ENCODE data around the gene TAF5L. TPM values are rescaled to one million over a fixed set of nuclear protein-coding genes. Genes with fewer than 3 reads are reported as not detected.
A peak's percentile ranks its signal among the peaks of the same experiment; 100 is the strongest.

TAF5L gene
- total and polyA plus RNA-seq, 2 of the 13 experiments (the other 11 are each of a cell fraction or from before 2014, with no cell fraction given) = 10.8 to 18.2 TPM

DNA sequence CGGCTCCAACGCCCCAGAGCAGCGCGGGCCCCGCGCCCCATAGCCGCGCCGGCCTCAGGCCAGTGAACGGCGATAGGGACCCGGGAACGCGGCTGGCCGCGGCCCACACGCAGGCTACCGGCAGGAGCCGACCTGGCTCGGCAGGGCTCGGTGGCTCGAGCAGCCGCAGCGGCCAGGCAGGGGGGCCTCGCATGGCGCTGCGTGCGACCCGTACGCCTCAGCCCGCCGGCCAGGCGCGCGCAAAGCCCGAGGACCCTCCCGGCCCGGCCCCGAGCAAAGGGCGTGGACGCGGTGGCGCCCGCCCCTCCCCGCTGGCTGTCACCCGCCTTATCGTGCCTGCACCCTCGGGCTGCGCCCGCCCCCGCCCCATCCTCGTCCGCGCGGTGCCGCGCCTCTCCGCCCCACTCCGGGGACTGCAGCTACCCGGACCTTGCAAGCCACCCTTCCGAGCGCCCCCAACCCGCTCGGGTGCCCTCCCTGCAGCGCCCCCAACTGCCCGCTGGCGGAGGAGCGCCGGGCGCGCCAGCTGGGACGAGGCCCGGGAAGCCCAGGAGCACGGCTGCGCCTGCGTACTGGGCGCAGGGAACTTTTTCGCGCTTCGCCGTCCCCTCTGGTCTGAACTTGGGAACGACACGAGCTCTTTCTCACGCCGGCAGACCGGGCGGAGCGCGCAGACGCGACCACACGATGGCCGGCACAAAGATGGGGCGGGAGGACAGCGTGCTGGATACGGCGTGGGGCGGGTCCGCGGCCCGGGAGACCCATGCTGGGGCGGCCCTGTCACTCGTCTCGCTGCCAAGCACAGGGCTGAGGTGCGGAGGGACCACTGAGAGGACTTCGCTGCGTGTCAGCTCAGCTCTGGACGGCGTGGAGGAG is 67.2 kb downstream of the TAF5L start, which contains the start of gene ABCB10 (continued):
- TF ChIP-seq, protein P1, sequence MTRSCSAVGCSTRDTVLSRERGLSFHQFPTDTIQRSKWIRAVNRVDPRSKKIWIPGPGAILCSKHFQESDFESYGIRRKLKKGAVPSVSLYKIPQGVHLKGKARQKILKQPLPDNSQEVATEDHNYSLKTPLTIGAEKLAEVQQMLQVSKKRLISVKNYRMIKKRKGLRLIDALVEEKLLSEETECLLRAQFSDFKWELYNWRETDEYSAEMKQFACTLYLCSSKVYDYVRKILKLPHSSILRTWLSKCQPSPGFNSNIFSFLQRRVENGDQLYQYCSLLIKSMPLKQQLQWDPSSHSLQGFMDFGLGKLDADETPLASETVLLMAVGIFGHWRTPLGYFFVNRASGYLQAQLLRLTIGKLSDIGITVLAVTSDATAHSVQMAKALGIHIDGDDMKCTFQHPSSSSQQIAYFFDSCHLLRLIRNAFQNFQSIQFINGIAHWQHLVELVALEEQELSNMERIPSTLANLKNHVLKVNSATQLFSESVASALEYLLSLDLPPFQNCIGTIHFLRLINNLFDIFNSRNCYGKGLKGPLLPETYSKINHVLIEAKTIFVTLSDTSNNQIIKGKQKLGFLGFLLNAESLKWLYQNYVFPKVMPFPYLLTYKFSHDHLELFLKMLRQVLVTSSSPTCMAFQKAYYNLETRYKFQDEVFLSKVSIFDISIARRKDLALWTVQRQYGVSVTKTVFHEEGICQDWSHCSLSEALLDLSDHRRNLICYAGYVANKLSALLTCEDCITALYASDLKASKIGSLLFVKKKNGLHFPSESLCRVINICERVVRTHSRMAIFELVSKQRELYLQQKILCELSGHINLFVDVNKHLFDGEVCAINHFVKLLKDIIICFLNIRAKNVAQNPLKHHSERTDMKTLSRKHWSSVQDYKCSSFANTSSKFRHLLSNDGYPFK (CRISPR knock-in tag; IDR thresholded peaks at IDR 0.05; ENCODE audit: borderline replicate concordance) = 0 out of 2 replicates have a peak, but pooled peaks have one; percentile 46
- TF ChIP-seq FOSL2 (CRISPR knock-in tag; IDR thresholded peaks at IDR 0.05) = peak; percentile 41; the same call in 1 of the 2 replicates
- peak; percentile 51 for TF ChIP-seq FOXK2 (IDR thresholded peaks at IDR 0.05)
- TF ChIP-seq KAT8 (CRISPR knock-in tag; IDR thresholded peaks at IDR 0.05) = peak; percentile 85
- TF ChIP-seq SRF (IDR thresholded peaks at IDR 0.05; ENCODE audit: low read depth, low read length) = peak; percentile 74
- TF ChIP-seq ZNF207 (IDR thresholded peaks at IDR 0.05; ENCODE audit: borderline replicate concordance) = no peak
- TF ChIP-seq ZNF30 (CRISPR knock-in tag; IDR thresholded peaks at IDR 0.05) = no peak
- TF ChIP-seq ISX (CRISPR knock-in tag; conservative IDR thresholded peaks at IDR 0.05) = no peak
- TF ChIP-seq STAG1 (CRISPR knock-in tag; IDR thresholded peaks at IDR 0.05) = peak; percentile 49
- TF ChIP-seq ZNF562 (CRISPR knock-in tag; IDR thresholded peaks at IDR 0.05; ENCODE audit: borderline replicate concordance) = peak; percentile 65; the same call in 1 of the 2 replicates
- no peak for TF ChIP-seq ZSCAN12 (CRISPR knock-in tag; IDR thresholded peaks at IDR 0.05)
- peak; percentile 80; the same call in 1 of the 2 replicates for TF ChIP-seq SPEN (CRISPR knock-in tag; IDR thresholded peaks at IDR 0.05; ENCODE audit: low read depth)
- no peak; the same call in 1 of the 2 replicates for TF ChIP-seq GPN1 (CRISPR knock-in tag; IDR thresholded peaks at IDR 0.05; ENCODE audit: borderline replicate concordance)
- peak; percentile 27; the same call in 1 of the 2 replicates for TF ChIP-seq ZNF777 (CRISPR knock-in tag; IDR thresholded peaks at IDR 0.05)
- 0 out of 2 replicates have a peak, but pooled peaks have one; percentile 19 for TF ChIP-seq ARHGAP35 (CRISPR knock-in tag; IDR thresholded peaks at IDR 0.05; ENCODE audit: borderline replicate concordance)
- TF ChIP-seq RNF2 (conservative IDR thresholded peaks at IDR 0.05; ENCODE audit: low read depth) = peak; percentile 26; the same call in 1 of the 2 replicates
- TF ChIP-seq SAP130 (CRISPR knock-in tag; IDR thresholded peaks at IDR 0.05; ENCODE audit: low read depth) = peak; percentile 95
- 0 out of 2 replicates have a peak, but pooled peaks have one; percentile 11 for TF ChIP-seq TBX3 (IDR thresholded peaks at IDR 0.05; ENCODE audit: borderline replicate concordance)
- TF ChIP-seq CBX5 (CRISPR knock-in tag; IDR thresholded peaks at IDR 0.05; ENCODE audit: borderline replicate concordance) = peak; percentile 11; the same call in 1 of the 2 replicates
- TF ChIP-seq NFATC3 (CRISPR knock-in tag; IDR thresholded peaks at IDR 0.05) = peak; percentile 42; the same call in 1 of the 2 replicates
- no peak for TF ChIP-seq MEF2D (CRISPR knock-in tag; IDR thresholded peaks at IDR 0.05)
